AG20443 (cell line): ENCODE results near the gene SELENOV.

Experiments
- DNase-seq: peaks from one replicate; pipeline ENCODE4 v3.0.0; 2012; ENCODE audit warnings: low spot score, mixed read lengths

Gene SELENOV

GRCh38 chr19:39558624-39559117, 43.7 kb downstream of the SELENOV start:
- no peak for DNase-seq

- no peak for DNase-seq
Observed at GRCh38 chr19:39563408-39563807, 48.5 kb downstream of the SELENOV start.

GRCh38 chr19:39566064-39566463, 51.1 kb downstream of the SELENOV start:
- no peak for DNase-seq

GRCh38 chr19:39568604-39569003, 53.7 kb downstream of the SELENOV start:
- DNase-seq, result peak; percentile 19
